GM21360 (cell line): ENCODE measurements around the gene AQP12A.

Source experiments
- ATAC-seq: cut with Tn5 transposase; IDR thresholded peaks from one replicate; pipeline ENCODE4 v1.9.1; 2021; ENCODE audit warnings: mild to moderate bottlenecking, moderate library complexity; ENCODE audit not compliant: unreplicated experiment

Gene AQP12A

GRCh38 chr2:240734756-240735155 is 43.1 kb downstream of the AQP12A start:
- no peak for ATAC-seq

GRCh38 chr2:240735476-240735875 is 43.8 kb downstream of the AQP12A start:
- no peak for ATAC-seq

- ATAC-seq = no peak
Observed at GRCh38 chr2:240736281-240737250, 44.9 kb downstream of the AQP12A start.

GRCh38 chr2:240737512-240737911 is 45.8 kb downstream of the AQP12A start:
- no peak for ATAC-seq

GRCh38 chr2:240737958-240738357 is 46.3 kb downstream of the AQP12A start:
- ATAC-seq = no peak

DNA sequence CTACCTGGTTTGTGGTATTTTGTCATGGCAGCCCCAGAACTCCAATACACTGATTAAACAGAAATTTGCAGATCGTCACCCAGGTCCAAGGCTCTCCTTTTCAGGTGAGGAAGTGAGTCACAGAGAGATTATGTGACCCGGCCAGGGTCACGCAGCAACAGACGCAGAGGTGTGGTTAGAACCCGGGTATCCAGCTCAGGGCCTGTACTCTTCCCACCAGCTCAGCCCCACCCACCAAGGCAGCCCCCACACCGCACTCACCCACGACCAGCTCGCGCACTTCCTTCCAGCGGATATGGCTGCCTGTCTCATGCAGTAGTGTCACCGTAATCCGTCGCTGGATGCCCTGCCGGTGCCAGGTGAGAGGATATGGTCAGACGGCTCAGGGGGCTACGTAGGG is 48.1 kb downstream of the AQP12A start:
- ATAC-seq = no peak

DNA sequence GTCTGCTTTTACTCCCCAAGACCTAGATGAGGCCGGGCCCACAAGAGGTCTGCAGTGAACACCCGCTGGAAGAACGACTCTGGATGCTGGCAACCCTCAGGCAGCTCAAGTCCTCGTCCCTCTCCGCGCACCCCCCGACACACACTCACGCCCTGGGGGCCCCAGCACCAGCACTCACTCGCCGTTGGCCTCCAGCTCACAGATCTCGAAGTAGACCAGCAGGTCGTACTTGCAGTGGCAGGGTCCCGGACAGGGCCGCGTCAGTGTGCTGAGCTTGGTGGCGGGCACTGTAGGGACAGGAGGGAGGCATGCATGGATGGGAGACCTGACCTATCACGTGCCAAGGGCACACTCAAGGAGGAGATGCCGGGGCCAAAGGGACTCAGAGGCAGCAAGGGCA is 49.4 kb downstream of the AQP12A start:
- no peak for ATAC-seq

DNA sequence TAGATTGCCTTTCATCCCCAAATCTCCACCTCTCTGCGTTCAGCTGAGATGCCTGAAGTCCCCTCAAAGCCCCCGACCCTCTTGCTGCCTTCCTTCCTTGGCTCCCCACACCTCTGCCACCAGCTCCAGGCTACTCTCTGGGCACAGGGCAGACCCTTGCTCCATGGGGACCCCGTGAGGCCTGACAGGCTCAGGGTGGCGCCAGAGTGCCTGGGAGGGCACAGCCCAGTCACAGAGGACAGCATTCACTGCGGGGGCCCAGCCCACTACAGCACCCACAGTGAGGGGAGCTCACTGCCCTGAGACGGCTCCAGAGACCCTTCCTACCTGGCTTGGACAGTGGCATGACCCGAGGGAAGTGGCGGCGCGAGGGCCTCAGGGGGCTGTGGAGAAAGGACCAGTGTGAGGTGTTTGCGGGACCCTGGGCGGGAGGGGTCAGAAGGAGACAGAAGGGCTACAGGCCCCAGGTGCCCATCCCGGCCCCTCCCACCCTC is 51.0 kb downstream of the AQP12A start:
- ATAC-seq = no peak

DNA sequence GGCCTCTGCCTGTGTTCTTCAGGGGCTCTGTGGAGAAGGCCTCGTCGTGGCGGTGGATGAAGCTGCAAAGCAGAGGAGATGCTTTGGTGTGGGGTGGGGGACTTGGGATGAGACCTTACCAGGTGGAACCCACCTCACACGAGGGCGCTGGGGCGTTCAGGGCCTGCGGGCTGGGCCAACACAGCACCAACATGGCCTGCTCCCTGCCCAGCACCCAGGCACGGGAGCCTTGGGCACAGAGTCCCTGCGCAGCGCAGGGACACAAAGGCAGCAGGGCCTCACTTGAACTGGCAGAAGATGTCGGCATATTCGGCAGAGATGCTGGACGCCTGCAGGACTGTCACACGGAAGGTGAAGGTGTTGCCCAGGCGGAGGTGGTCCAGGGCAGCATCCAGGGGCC is 53.8 kb downstream of the AQP12A start:
- ATAC-seq = no peak

GRCh38 chr2:240745962-240746361 is 54.3 kb downstream of the AQP12A start:
- ATAC-seq = no peak

- no peak for ATAC-seq
Observed at GRCh38 chr2:240746671-240747070, 55.0 kb downstream of the AQP12A start.

DNA sequence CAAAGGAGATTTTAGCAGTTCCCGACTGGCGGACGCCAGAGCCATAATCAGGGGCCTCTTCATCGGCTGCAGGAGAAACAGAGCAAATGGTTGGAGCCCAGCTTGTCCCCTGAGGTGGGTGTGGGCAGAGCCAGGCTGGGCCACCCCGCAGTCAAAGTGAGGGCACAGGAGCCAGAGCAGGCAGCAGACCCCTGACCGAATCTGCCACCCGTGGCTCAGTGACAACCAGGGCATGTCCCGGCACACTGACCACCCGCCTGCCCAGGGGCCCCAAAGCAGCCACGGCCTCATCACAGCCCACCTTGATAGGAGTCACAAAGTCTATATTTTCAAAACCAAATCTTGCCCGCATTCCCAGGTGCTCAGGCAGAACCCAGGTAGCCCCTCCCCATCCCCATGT is 55.6 kb downstream of the AQP12A start:
- no peak for ATAC-seq
